GM12878 (cell line): ENCODE data around the gene ZNF771. TPM values are rescaled to one million over a fixed set of nuclear protein-coding genes. Genes with fewer than 3 reads are reported as not detected.

ENCODE experiments used
- ATAC-seq: fragments of 200-7000 bp; cut with Tn5 transposase; 3 replicates; pipeline ENCODE4 v1.9.1; 2020; ENCODE audit warnings: mild to moderate bottlenecking, moderate library complexity
- BruUV-seq: library from RNA; stranded (reverse); fragments of 400-500 nt; replicated peaks from 2 replicates; lab custom pipeline; 2021; lab: Mats Ljungman, UMichigan
- CTCF ChIA-PET: fragments of 300-600 bp; sonication (Branson Sonifier 250); formaldehyde crosslinking; extraction: SDS; loops from one replicate; lab custom pipeline; 2021; ENCODE audit warnings: inconsistent platforms; lab: Yijun Ruan, JAX
- POLR2A ChIA-PET: fragments of 350-600 bp; formaldehyde crosslinking; extraction: SDS; loops from one replicate; lab custom pipeline; 2021; ENCODE audit warnings: inconsistent platforms; lab: Charles Lee
- RAD21 ChIA-PET: fragments of 300-600 bp; sonication (Branson Sonifier 250); formaldehyde crosslinking; loops from one replicate; lab custom pipeline; 2023; ENCODE audit warnings: antibody characterized with exemption; ENCODE audit not compliant: unreplicated experiment; lab: Charles Lee
- SMC1A ChIA-PET: fragments of 300-600 bp; sonication (Branson Sonifier 250); formaldehyde crosslinking; loops from one replicate; lab custom pipeline; 2023; ENCODE audit not compliant: unreplicated experiment, uncharacterized antibody; lab: Charles Lee
- DNase-seq: peaks from one replicate; pipeline ENCODE4 v3.0.0-alpha.2; 2011; ENCODE audit warnings: low read depth, low spot score
- FAIRE-seq: peaks from 3 replicates; lab custom pipeline; 2011; peaks lifted over from hg19 to GRCh38; lab: Jason Lieb, UNC
- H2AFZ ChIP-seq: 2 replicates; pipeline ENCODE4 v1.6.0; 2011; ENCODE audit warnings: low read depth, low read length, control low read depth; ENCODE audit not compliant: control insufficient read depth
- H3K27ac ChIP-seq: 2 replicates; pipeline ENCODE4 v1.5.1; 2011; ENCODE audit warnings: control low read depth; ENCODE audit not compliant: control insufficient read depth, insufficient read depth
- H3K27me3 ChIP-seq, 2 experiments: replicated peaks in 1 of 2; 2 replicates each; pipeline versions ENCODE4 v1.6.0 to v1.6.1; 2011; ENCODE audit warnings: low read length in 1 of 2; ENCODE audit not compliant: control insufficient read depth in 2 of 2, insufficient read depth in 2 of 2
- H3K36me3 ChIP-seq, 2 experiments: 2 replicates each; pipeline ENCODE4 v1.5.1; 2011; ENCODE audit warnings: low read length in 1 of 2; ENCODE audit not compliant: control insufficient read depth in 2 of 2, insufficient read depth in 2 of 2
- H3K4me1 ChIP-seq: 2 replicates; pipeline ENCODE4 v1.6.1; 2011; ENCODE audit warnings: mild to moderate bottlenecking, low read length, moderate library complexity, mixed read lengths; ENCODE audit not compliant: control insufficient read depth, insufficient read depth
- H3K4me2 ChIP-seq: 2 replicates; pipeline ENCODE4 v1.6.0; 2011; ENCODE audit warnings: control low read depth; ENCODE audit not compliant: control insufficient read depth, insufficient read depth
- H3K4me3 ChIP-seq: fragments of 200-600 bp; sonication (generic); 2 replicates; pipeline ENCODE4 v1.5.1; 2016
- H3K79me2 ChIP-seq: 2 replicates; pipeline ENCODE4 v1.6.0; 2011; ENCODE audit warnings: low read length; ENCODE audit not compliant: control insufficient read depth, insufficient read depth
- H3K9ac ChIP-seq: 2 replicates; pipeline ENCODE4 v1.8.0; 2011; ENCODE audit warnings: low read length, control low read depth, mixed read lengths; ENCODE audit not compliant: control insufficient read depth, insufficient read depth
- H3K9me3 ChIP-seq: replicated peaks from 3 replicates; pipeline ENCODE4 v1.5.1; 2011; ENCODE audit warnings: mild to moderate bottlenecking, low read length; ENCODE audit not compliant: control insufficient read depth, insufficient read depth
- H4K20me1 ChIP-seq: 2 replicates; pipeline ENCODE4 v1.6.0; 2011; ENCODE audit not compliant: control insufficient read depth, insufficient read depth
- BCL11A ChIP-seq: IDR thresholded peaks from 2 replicates; pipeline ENCODE4 v1.6.1; 2011; ENCODE audit warnings: low read depth, low read length
- CBX5 ChIP-seq: sonication (generic); IDR thresholded peaks from 2 replicates; pipeline ENCODE4 v1.6.1; 2016; ENCODE audit warnings: low read depth, moderate library complexity, mild to moderate bottlenecking, inconsistent platforms
- E2F8 ChIP-seq: fragments of 450-650 bp; IDR thresholded peaks from 2 replicates; pipeline ENCODE4 v1.6.1; 2018; ENCODE audit warnings: mild to moderate bottlenecking, low read depth, moderate library complexity; ENCODE audit not compliant: partially characterized antibody
- ELK1 ChIP-seq: IDR thresholded peaks from 2 replicates; pipeline ENCODE4 v1.6.1; 2012; ENCODE audit warnings: low read depth, low read length, improper control_type of control experiment
- EZH2 ChIP-seq: IDR thresholded peaks from 2 replicates; pipeline ENCODE4 v1.6.1; 2012; ENCODE audit warnings: low read depth, mild to moderate bottlenecking, control low read depth, inconsistent platforms, low read length, borderline replicate concordance; ENCODE audit not compliant: control insufficient read depth
- HDAC2 ChIP-seq: fragments of 200-600 bp; sonication (generic); IDR thresholded peaks from 2 replicates; pipeline ENCODE4 v1.6.1; 2017
- MYC ChIP-seq: IDR thresholded peaks from 2 replicates; pipeline ENCODE4 v1.6.1; 2011; ENCODE audit warnings: mild to moderate bottlenecking, low read length, moderate library complexity, inconsistent platforms; ENCODE audit not compliant: insufficient read depth, insufficient replicate concordance, insufficient read length, severe bottlenecking
- NR2C1 ChIP-seq: fragments of 450-650 bp; IDR thresholded peaks from 2 replicates; pipeline ENCODE4 v1.6.1; 2017; ENCODE audit warnings: antibody characterized with exemption, mild to moderate bottlenecking, moderate library complexity
- PAX5 ChIP-seq: IDR thresholded peaks from 2 replicates; pipeline ENCODE4 v1.6.1; 2011; ENCODE audit warnings: low read depth, low read length, borderline replicate concordance
- PML ChIP-seq: IDR thresholded peaks from 2 replicates; pipeline ENCODE4 v1.6.1; 2012; ENCODE audit warnings: low read length, inconsistent platforms
- SKIL ChIP-seq: fragments of 450-650 bp; IDR thresholded peaks from 2 replicates; pipeline ENCODE4 v1.6.1; 2017; ENCODE audit warnings: mild to moderate bottlenecking, low read depth, inconsistent platforms; ENCODE audit not compliant: poor library complexity, severe bottlenecking
- TCF3 ChIP-seq: IDR thresholded peaks from 2 replicates; pipeline ENCODE4 v1.6.1; 2012; ENCODE audit warnings: low read depth, mild to moderate bottlenecking, low read length, borderline replicate concordance; ENCODE audit not compliant: insufficient read depth
- USF1 ChIP-seq: IDR thresholded peaks from 2 replicates; pipeline ENCODE4 v1.6.1; 2011; ENCODE audit warnings: borderline replicate concordance, low read depth, mild to moderate bottlenecking, moderate library complexity, mixed read lengths, low read length; ENCODE audit not compliant: insufficient read depth; ENCODE audit errors: extremely low read length
- ZBTB33 ChIP-seq: fragments of 450-650 bp; IDR thresholded peaks from 2 replicates; pipeline ENCODE4 v1.6.1; 2017; ENCODE audit warnings: mild to moderate bottlenecking
- ZZZ3 ChIP-seq: IDR thresholded peaks from 2 replicates; pipeline ENCODE4 v1.6.1; 2011; ENCODE audit warnings: low read depth; ENCODE audit not compliant: control insufficient read depth, insufficient read length
- WGBS: methylation state at CpG from one replicate; pipeline ENCODE4 v1.1.6; 2016; ENCODE audit warnings: low lambda C conversion rate; ENCODE audit not compliant: insufficient replicate concordance, insufficient coverage; ENCODE audit errors: missing lambda C conversion rate; 5-methylcytosine and 5-hydroxymethylcytosine counted together
- in situ Hi-C: fragments of 300-500 bp; cut with MboI; formaldehyde crosslinking; loops from 9 replicates; pipeline ENCODE4 v1.14.3; 2018; ENCODE audit warnings: mixed read lengths
- intact Hi-C: fragments of 100-400 bp; cut with micrococcal nuclease; formaldehyde crosslinking; loops from one replicate; pipeline ENCODE4 v1.14.2; 2022; ENCODE audit not compliant: unreplicated experiment
- polyA plus RNA-seq, 11 experiments: library from polyadenylated mRNA; depleted of rRNA in 4 of 11; unstranded in 6 of 11; stranded (reverse) in 5 of 11; fragments of >200 nt; fragmentation: Nextera tagmentation in 4 of 11; fragmentation: Illumina TruSeq in 1 of 11; extraction: Ambion mirVana in 4 of 11; extraction: Trizol in 1 of 11; gene quantifications; 1 replicate in 1 of 11; 2 replicates in 10 of 11; pipeline versions ENCODE4 v1.2.1 to v1.2.3, GENCODE V29; 2011 to 2016; ENCODE audit warnings: inconsistent platforms in 2 of 11, missing spikeins in 2 of 11, low read depth in 1 of 11
- total RNA-seq, 4 experiments: library from RNA; depleted of rRNA in 3 of 4; stranded (reverse); fragments of >200 nt in 3 of 4; fragmentation: Illumina TruSeq in 1 of 4; extraction: Trizol in 1 of 4; gene quantifications; 2 replicates each; pipeline versions ENCODE4 v1.2.1 to v1.2.3, GENCODE V29; 2013 to 2021

The ZNF771 gene
- total and polyA plus RNA-seq, 10 of the 15 experiments (the other 5 are each of a cell fraction or from before 2014, with no cell fraction given) = 0.98 to 7.6 (median 3.7) TPM

- ATAC-seq (no peak), DNase-seq (no peak), FAIRE-seq (no peak)
- WGBS = 91% methylated on average over 8 of the region's 8 CpGs
- BruUV-seq = no TSS peak
- Histone ChIP-seq H3K36me3 (peaks cover 0 to 4% of the 10 kb centered on the region in 2 experiments; a peak in 2 of 4 replicates), H3K4me2 (no peak overlapping the region), H3K27ac (no peak overlapping the region), H3K9ac (no peak overlapping the region), H4K20me1 (no peaks in the 10 kb centered on the region), H3K27me3 (no peaks in the 10 kb centered on the region), H3K79me2 (peaks cover 10% of the 10 kb centered on the region), H3K4me3 (no peak overlapping the region), H3K9me3 (no peaks in the 10 kb centered on the region), H2AFZ (no peak overlapping the region), H3K4me1 (peaks cover 24% of the 10 kb centered on the region)
- in situ Hi-C loops = no loop called here
- SMC1A ChIA-PET = no interaction called here
- CTCF ChIA-PET = no interaction called here
- RAD21 ChIA-PET = no interaction called here
- intact Hi-C loops = no loop called here
- POLR2A ChIA-PET = no interaction called here
- TF ChIP-seq ZBTB33 = no peak
- no peak for TF ChIP-seq SKIL
- no peak for TF ChIP-seq NR2C1
- no peak for TF ChIP-seq ELK1
- no peak for TF ChIP-seq HDAC2
- no peak for TF ChIP-seq E2F8
- no peak for TF ChIP-seq ZZZ3
- no peak for TF ChIP-seq BCL11A
- no peak for TF ChIP-seq TCF3
- TF ChIP-seq EZH2 = no peak
- TF ChIP-seq PML = no peak
- no peak for TF ChIP-seq MYC
- no peak for TF ChIP-seq PAX5
- TF ChIP-seq CBX5 = no peak
- TF ChIP-seq USF1 = no peak
These were observed 31.5 kb upstream of the ZNF771 start for GRCh38 chr16:30375864-30376263.
